MM.1S (cell line): ENCODE data around the gene FZR1.

Experiments used
- DNase-seq: peaks from one replicate; pipeline ENCODE4 v3.0.0-alpha.2; 2015
- H2AFZ ChIP-seq: fragments of 300-600 bp; sonication (generic); 2 replicates; pipeline ENCODE4 v1.6.0; 2016; ENCODE audit warnings: antibody characterized with exemption, low read length
- H3F3A ChIP-seq: fragments of 300-600 bp; sonication (generic); 2 replicates; pipeline ENCODE4 v1.6.1; 2016; ENCODE audit warnings: mild to moderate bottlenecking, antibody characterized with exemption, low read length, moderate library complexity, mixed read lengths; ENCODE audit not compliant: insufficient read depth
- H3K27ac ChIP-seq: fragments of 300-600 bp; sonication (generic); 2 replicates; pipeline ENCODE4 v1.5.1; 2016; ENCODE audit warnings: mild to moderate bottlenecking, low read length
- H3K27me3 ChIP-seq: fragments of 300-600 bp; sonication (generic); replicated peaks from 2 replicates; pipeline ENCODE4 v1.6.0; 2016; ENCODE audit warnings: low read length; ENCODE audit not compliant: insufficient read depth
- H3K36me3 ChIP-seq: fragments of 300-600 bp; sonication (generic); replicated peaks from 2 replicates; pipeline ENCODE4 v1.6.1; 2016; ENCODE audit warnings: mild to moderate bottlenecking, low read length, mixed read lengths; ENCODE audit not compliant: insufficient read depth
- H3K4me1 ChIP-seq: fragments of 300-600 bp; sonication (generic); 2 replicates; pipeline ENCODE4 v1.6.1; 2016; ENCODE audit warnings: low read length, mixed read lengths
- H3K4me2 ChIP-seq: fragments of 300-600 bp; sonication (generic); 2 replicates; pipeline ENCODE4 v1.6.0; 2016; ENCODE audit warnings: low read depth, low read length
- H3K4me3 ChIP-seq: fragments of 300-600 bp; sonication (generic); 2 replicates; pipeline ENCODE4 v1.5.1; 2016; ENCODE audit warnings: low read length, mixed read lengths
- H3K79me2 ChIP-seq: fragments of 300-600 bp; sonication (generic); 2 replicates; pipeline ENCODE4 v1.6.1; 2016; ENCODE audit warnings: mixed run types, low read length, mixed read lengths
- H3K9ac ChIP-seq: fragments of 300-600 bp; sonication (generic); 2 replicates; pipeline ENCODE4 v1.6.1; 2016; ENCODE audit warnings: low read length, mixed read lengths
- H3K9me2 ChIP-seq: fragments of 300-600 bp; sonication (generic); replicated peaks from 2 replicates; pipeline ENCODE4 v1.6.1; 2016; ENCODE audit warnings: mild to moderate bottlenecking, low read length, mixed read lengths; ENCODE audit not compliant: insufficient read depth
- H3K9me3 ChIP-seq: fragments of 300-600 bp; sonication (generic); replicated peaks from 2 replicates; pipeline ENCODE4 v1.6.1; 2016; ENCODE audit warnings: mild to moderate bottlenecking, low read length, mixed read lengths; ENCODE audit not compliant: insufficient read depth
- H4K20me1 ChIP-seq: fragments of 300-600 bp; sonication (generic); 2 replicates; pipeline ENCODE4 v1.6.1; 2016; ENCODE audit warnings: mild to moderate bottlenecking, low read length, moderate library complexity, mixed read lengths; ENCODE audit not compliant: insufficient read depth
- CTCF ChIP-seq: fragments of 300-600 bp; sonication (generic); IDR thresholded peaks from 2 replicates; pipeline ENCODE4 v1.5.1; 2016; ENCODE audit warnings: antibody characterized with exemption, low read length, mixed read lengths
- EZH2 ChIP-seq: fragments of 300-600 bp; sonication (generic); optimal IDR thresholded peaks from 2 replicates; pipeline ENCODE3; 2017; ENCODE audit warnings: low read depth, mild to moderate bottlenecking, antibody characterized with exemption, low read length, mixed read lengths
- EZH2phosphoT487 ChIP-seq: fragments of 300-600 bp; sonication (generic); IDR thresholded peaks from 2 replicates; pipeline ENCODE4 v1.6.1; 2018; ENCODE audit warnings: antibody characterized with exemption, low read length

FZR1 gene

DNA sequence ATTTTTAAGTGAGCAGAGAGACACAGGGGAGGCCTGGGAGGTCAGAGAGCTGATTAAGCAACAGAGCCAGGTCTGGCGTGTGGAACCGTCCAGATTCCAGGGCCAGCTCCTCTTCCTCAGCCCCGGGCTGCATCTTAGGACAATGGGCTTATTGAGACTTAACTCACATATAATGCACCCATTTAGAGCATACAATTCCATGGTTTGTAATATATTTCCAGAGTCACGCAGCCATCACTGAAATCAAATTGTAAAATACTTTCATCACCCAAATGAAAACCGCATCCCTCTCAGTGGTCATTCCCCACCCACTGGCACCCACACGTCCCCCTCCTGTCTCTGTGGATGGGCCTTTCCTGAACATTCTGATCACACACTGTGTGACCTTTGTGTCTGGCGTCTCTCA lies 64.5 kb downstream of the FZR1 start:
- peaks cover 6% of the 10 kb centered on the region for H3K79me2 ChIP-seq
- TF ChIP-seq CTCF, result no peak
- TF ChIP-seq EZH2, result no peak
- no peak for TF ChIP-seq EZH2phosphoT487
- H3K9me3 ChIP-seq, result no peaks in the 10 kb centered on the region
- H3K4me2 ChIP-seq, result no peak overlapping the region
- H3K9ac ChIP-seq, result no peak overlapping the region
- H2AFZ ChIP-seq, result no peak overlapping the region
- H4K20me1 ChIP-seq, result no peaks in the 10 kb centered on the region
- DNase-seq, result no peak
- H3K4me3 ChIP-seq, result no peak overlapping the region
- no peaks in the 10 kb centered on the region for H3K36me3 ChIP-seq
- peaks cover 31% of the 10 kb centered on the region for H3K27me3 ChIP-seq
- no peak overlapping the region for H3K27ac ChIP-seq
- H3K9me2 ChIP-seq, result no peaks in the 10 kb centered on the region
- 0 out of 2 replicates have a peak, but pooled peaks cover 4% of the 10 kb centered on the region for H3K4me1 ChIP-seq
- 0 out of 2 replicates have a peak, but pooled peaks cover 9% of the 10 kb centered on the region for H3F3A ChIP-seq

GRCh38 chr19:3572132-3572854 lies 66.2 kb downstream of the FZR1 start:
- Histone ChIP-seq H3F3A (0 out of 2 replicates have a peak, but pooled peaks cover 9% of the 10 kb centered on the region), H3K4me1 (0 out of 2 replicates have a peak, but pooled peaks cover 4% of the 10 kb centered on the region), H3K4me2 (peak overlapping the region; percentile 83), H3K27me3 (peaks cover 17% of the 10 kb centered on the region), H3K79me2 (peaks cover 6% of the 10 kb centered on the region), H2AFZ (peak overlapping the region; percentile 81), H3K27ac (no peak overlapping the region), H3K4me3 (peak overlapping the region; percentile 59), H3K9me3 (no peaks in the 10 kb centered on the region), H3K36me3 (no peaks in the 10 kb centered on the region), H3K9me2 (no peaks in the 10 kb centered on the region), H3K9ac (peak overlapping the region; percentile 35; the same call in 1 of the 2 replicates), H4K20me1 (no peaks in the 10 kb centered on the region)
- peak; percentile 100 for DNase-seq
- TF ChIP-seq EZH2phosphoT487 (no peak), EZH2 (no peak), CTCF (no peak)

- Histone ChIP-seq H3K4me3 (peak within 1 kb of the TSS; percentile 97), H3K27ac (no peak within 1 kb of the TSS; the same call in 1 of the 2 replicates), H3K9ac (peak within 1 kb of the TSS; percentile 72), H4K20me1 (no peaks in the 10 kb centered on the region), H3K4me2 (peak within 1 kb of the TSS; percentile 95), H3K9me2 (no peaks in the 10 kb centered on the region), H2AFZ (peak within 1 kb of the TSS; percentile 83), H3K9me3 (no peaks in the 10 kb centered on the region), H3K79me2 (peaks cover 6% of the 10 kb centered on the region), H3F3A (0 out of 2 replicates have a peak, but pooled peaks cover 9% of the 10 kb centered on the region), H3K27me3 (peaks cover 11% of the 10 kb centered on the region), H3K36me3 (no peaks in the 10 kb centered on the region), H3K4me1 (0 out of 2 replicates have a peak, but pooled peaks cover 4% of the 10 kb centered on the region)
- TF ChIP-seq EZH2phosphoT487, result no peak
- TF ChIP-seq EZH2, result no peak
- TF ChIP-seq CTCF, result no peak
- no peak for DNase-seq
Measured at GRCh38 chr19:3572855-3573161, 66.7 kb downstream of the FZR1 start, which contains the start of gene HMG20B. Gene HMG20B, plus strand, starts transcription at chr19:3572944. Its CDS starts 366 bp downstream, at chr19:3573310.
